NT2/D1 (cell line): Measurements from ENCODE around the gene RAB3GAP1.
A peak's percentile ranks its signal among the peaks of the same experiment; 100 is the strongest.

Source experiments
- DNase-seq: peaks from one replicate; pipeline ENCODE4 v3.0.0-alpha.2; 2011; ENCODE audit warnings: low read depth, low spot score
- H3K27me3 ChIP-seq: 2 replicates; pipeline ENCODE4 v1.6.0; 2011; ENCODE audit warnings: mild to moderate bottlenecking; ENCODE audit not compliant: insufficient read length, insufficient read depth
- H3K36me3 ChIP-seq: 2 replicates; pipeline ENCODE4 v1.6.1; 2011; ENCODE audit warnings: mild to moderate bottlenecking, low read length, mixed read lengths; ENCODE audit not compliant: insufficient read depth, insufficient read length
- H3K4me1 ChIP-seq: 2 replicates; pipeline ENCODE4 v1.5.1; 2011; ENCODE audit not compliant: insufficient read depth, insufficient read length
- H3K4me3 ChIP-seq: 2 replicates; pipeline ENCODE4 v1.5.1; 2011; ENCODE audit warnings: low read depth; ENCODE audit not compliant: insufficient read length
- H3K9ac ChIP-seq: 2 replicates; pipeline ENCODE4 v1.6.0; 2011; ENCODE audit warnings: low read depth; ENCODE audit not compliant: insufficient read length
- H3K9me3 ChIP-seq: 2 replicates; pipeline ENCODE4 v1.5.1; 2011; ENCODE audit warnings: mild to moderate bottlenecking, low read length; ENCODE audit not compliant: insufficient read depth
- SUZ12 ChIP-seq: IDR thresholded peaks from 2 replicates; pipeline ENCODE4 v1.6.1; 2011; ENCODE audit not compliant: insufficient read length, insufficient read depth; ENCODE audit errors: extremely low read depth
- YY1 ChIP-seq: IDR thresholded peaks from 2 replicates; pipeline ENCODE4 v1.6.1; 2011; ENCODE audit not compliant: insufficient read length, insufficient read depth
- ZNF274 ChIP-seq: IDR thresholded peaks from 2 replicates; pipeline ENCODE4 v1.6.1; 2011; ENCODE audit warnings: mild to moderate bottlenecking, low read depth, low read length

Gene RAB3GAP1

GRCh38 chr2:135163901-135164300, 111.8 kb downstream of the RAB3GAP1 start:
- Histone ChIP-seq H3K4me3 (no peak overlapping the region), H3K9me3 (no peaks in the 10 kb centered on the region), H3K4me1 (no peaks in the 10 kb centered on the region), H3K27me3 (no peaks in the 10 kb centered on the region), H3K36me3 (peaks cover 70% of the 10 kb centered on the region), H3K9ac (no peak overlapping the region)
- TF ChIP-seq ZNF274: no peak
- TF ChIP-seq YY1: no peak
- no peak for TF ChIP-seq SUZ12
- DNase-seq: no peak

GRCh38 chr2:135164431-135164830, 112.3 kb downstream of the RAB3GAP1 start:
- no peak overlapping the region for H3K9ac ChIP-seq
- H3K4me3 ChIP-seq: no peak overlapping the region
- H3K36me3 ChIP-seq: peaks cover 70% of the 10 kb centered on the region
- no peaks in the 10 kb centered on the region for H3K9me3 ChIP-seq
- H3K4me1 ChIP-seq: no peaks in the 10 kb centered on the region
- TF ChIP-seq ZNF274: no peak
- TF ChIP-seq YY1: no peak
- H3K27me3 ChIP-seq: no peaks in the 10 kb centered on the region
- DNase-seq: peak; percentile 32

DNA sequence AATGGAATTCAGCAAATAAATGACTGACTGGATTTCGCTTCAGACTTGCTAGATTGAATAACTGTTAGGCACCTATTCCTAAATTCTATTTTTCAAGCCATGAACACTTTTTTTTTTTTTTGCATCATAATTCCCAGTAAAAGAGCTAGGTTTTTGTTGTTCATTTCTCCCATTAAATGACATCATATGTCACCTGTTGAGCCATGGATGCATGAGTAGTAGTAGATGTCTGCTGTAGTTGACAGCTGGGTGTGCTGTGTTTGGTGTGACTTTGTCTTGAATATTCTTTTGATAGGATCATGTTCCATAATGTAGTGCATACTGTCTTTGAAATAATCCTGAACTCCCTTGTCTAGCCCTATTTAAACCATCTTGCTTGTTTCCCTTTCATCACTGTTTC, 115.2 kb downstream of the RAB3GAP1 start:
- Histone ChIP-seq H3K9ac (no peak overlapping the region), H3K9me3 (no peaks in the 10 kb centered on the region), H3K4me3 (no peak overlapping the region), H3K36me3 (peaks cover 88% of the 10 kb centered on the region), H3K27me3 (no peaks in the 10 kb centered on the region), H3K4me1 (no peaks in the 10 kb centered on the region)
- no peak for DNase-seq
- TF ChIP-seq YY1 (no peak), SUZ12 (no peak), ZNF274 (no peak)

DNA sequence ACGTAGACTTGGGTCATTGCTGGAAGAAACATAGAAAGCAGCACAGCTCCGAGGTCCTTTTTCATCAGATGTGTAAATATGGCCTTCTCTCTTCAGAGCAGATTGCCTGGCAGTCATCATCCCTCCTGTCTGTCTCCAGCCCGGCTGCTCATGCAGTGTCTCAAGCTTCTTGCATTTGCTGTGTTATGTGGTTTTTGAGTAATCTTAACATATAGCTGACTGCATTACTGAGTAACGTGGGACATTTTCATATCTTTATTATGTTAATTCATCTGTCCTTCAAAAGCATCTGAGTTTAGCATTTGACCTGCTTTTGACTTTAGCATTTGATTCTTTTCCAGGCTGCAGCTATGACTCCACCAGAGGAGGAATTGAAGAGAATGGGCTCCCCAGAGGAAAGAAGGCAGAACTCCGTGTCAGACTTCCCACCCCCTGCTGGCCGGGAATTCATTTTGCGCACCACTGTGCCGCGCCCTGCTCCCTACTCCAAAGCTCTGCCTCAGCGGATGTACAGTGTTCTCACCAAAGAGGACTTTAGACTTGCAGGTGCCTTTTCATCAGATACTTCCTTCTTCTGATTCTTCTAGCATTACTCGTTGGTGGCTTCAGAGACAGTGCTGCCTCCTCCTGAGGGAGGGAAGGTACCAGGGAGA, 116.2 kb downstream of the RAB3GAP1 start:
- Histone ChIP-seq H3K4me1 (no peaks in the 10 kb centered on the region), H3K4me3 (no peak overlapping the region), H3K9ac (no peak overlapping the region), H3K36me3 (peaks cover 84% of the 10 kb centered on the region), H3K9me3 (no peaks in the 10 kb centered on the region), H3K27me3 (no peaks in the 10 kb centered on the region)
- no peak for TF ChIP-seq YY1
- TF ChIP-seq ZNF274: no peak
- no peak for TF ChIP-seq SUZ12
- no peak for DNase-seq

- Histone ChIP-seq H3K4me1 (no peaks in the 10 kb centered on the region), H3K9ac (no peak overlapping the region), H3K9me3 (no peaks in the 10 kb centered on the region), H3K27me3 (no peaks in the 10 kb centered on the region), H3K36me3 (peaks cover 68% of the 10 kb centered on the region), H3K4me3 (no peak overlapping the region)
- no peak for DNase-seq
- TF ChIP-seq YY1: no peak
- no peak for TF ChIP-seq SUZ12
- no peak for TF ChIP-seq ZNF274
Measured at GRCh38 chr2:135169900-135170753, 118.0 kb downstream of the RAB3GAP1 start.

GRCh38 chr2:135174049-135174809, 122.1 kb downstream of the RAB3GAP1 start:
- TF ChIP-seq ZNF274: no peak
- no peak for TF ChIP-seq YY1
- no peak for TF ChIP-seq SUZ12
- no peaks in the 10 kb centered on the region for H3K27me3 ChIP-seq
- no peak for DNase-seq
- H3K36me3 ChIP-seq: peaks cover 34% of the 10 kb centered on the region
- H3K4me3 ChIP-seq: no peak overlapping the region
- H3K9me3 ChIP-seq: peaks cover 21% of the 10 kb centered on the region; the same call in 1 of the 2 replicates
- H3K4me1 ChIP-seq: no peaks in the 10 kb centered on the region
- H3K9ac ChIP-seq: no peak overlapping the region

GRCh38 chr2:135174810-135175093, 122.7 kb downstream of the RAB3GAP1 start:
- Histone ChIP-seq H3K9me3 (peaks cover 21% of the 10 kb centered on the region; the same call in 1 of the 2 replicates), H3K9ac (no peak overlapping the region), H3K36me3 (peaks cover 29% of the 10 kb centered on the region), H3K27me3 (no peaks in the 10 kb centered on the region), H3K4me3 (no peak overlapping the region), H3K4me1 (no peaks in the 10 kb centered on the region)
- DNase-seq: no peak
- TF ChIP-seq SUZ12 (no peak), ZNF274 (no peak), YY1 (no peak)
